HepG2 (cell line): Measurements from ENCODE around the gene CAPN10.

Source experiments
- DMTF1 ChIP-seq: sonication (generic); formaldehyde crosslinking; IDR thresholded peaks from 2 replicates; pipeline ENCODE4 v1.4.0; 2020; ENCODE audit warnings: mild to moderate bottlenecking, missing genetic modification reagents
- E2F5 ChIP-seq: sonication (generic); formaldehyde crosslinking; conservative IDR thresholded peaks from 2 replicates; pipeline ENCODE4 v1.4.0; 2020; ENCODE audit warnings: missing genetic modification reagents
- HMGXB4 ChIP-seq, 2 experiments: sonication (generic) in 1 of 2; formaldehyde crosslinking in 1 of 2; IDR thresholded peaks; 2 replicates each; pipeline versions ENCODE4 v1.4.0 to v1.6.1; 2018 to 2020; ENCODE audit warnings: missing genetic modification reagents in 2 of 2, borderline replicate concordance in 1 of 2, low read depth in 1 of 2, mild to moderate bottlenecking in 1 of 2, missing biosample characterization in 1 of 2
- MAZ ChIP-seq, 2 experiments: sonication (generic) in 1 of 2; formaldehyde crosslinking in 1 of 2; IDR thresholded peaks; 2 replicates each; pipeline versions ENCODE4 v1.5.0 to v1.6.1; 2012 to 2020; ENCODE audit warnings: low read depth in 2 of 2, mild to moderate bottlenecking in 2 of 2, borderline replicate concordance in 1 of 2, improper control_type of control experiment in 1 of 2, low read length in 1 of 2, missing genetic modification reagents in 1 of 2, moderate library complexity in 1 of 2
- NFE2L1 ChIP-seq: sonication (generic); formaldehyde crosslinking; IDR thresholded peaks from 2 replicates; pipeline ENCODE4 v1.4.0; 2020; ENCODE audit warnings: missing genetic modification reagents, mild to moderate bottlenecking, borderline replicate concordance
- POLR2AphosphoS5 ChIP-seq: IDR thresholded peaks from 2 replicates; pipeline ENCODE4 v1.6.1; 2012; ENCODE audit warnings: low read depth, low read length
- RFX5 ChIP-seq: IDR thresholded peaks from 2 replicates; pipeline ENCODE4 v1.6.1; 2011; ENCODE audit warnings: low read depth, low read length, improper control_type of control experiment
- SOX6 ChIP-seq, 2 experiments: fragments of 450-650 bp in 1 of 2; sonication (generic) in 1 of 2; formaldehyde crosslinking in 1 of 2; IDR thresholded peaks; 2 replicates each; pipeline versions ENCODE4 v1.4.0 to v1.6.1; 2017 to 2020; ENCODE audit warnings: antibody characterized with exemption in 1 of 2, mild to moderate bottlenecking in 1 of 2, missing genetic modification reagents in 1 of 2
- THYN1 ChIP-seq: sonication (generic); formaldehyde crosslinking; IDR thresholded peaks from 2 replicates; pipeline ENCODE4 v1.8.1; 2023; ENCODE audit warnings: low read depth, mild to moderate bottlenecking, moderate library complexity, missing genetic modification reagents, borderline replicate concordance
- ZKSCAN1 ChIP-seq: fragments of 150-350 bp; IDR thresholded peaks from 2 replicates; pipeline ENCODE4 v1.6.1; 2014; ENCODE audit warnings: low read length
- ZNF3 ChIP-seq: IDR thresholded peaks from 2 replicates; pipeline ENCODE4 v1.7.0; 2017; ENCODE audit warnings: inconsistent platforms
- TF ChIP-seq, protein P1 (sequence below): sonication (generic); formaldehyde crosslinking; IDR thresholded peaks from 2 replicates; pipeline ENCODE4 v1.4.0; 2020; ENCODE audit warnings: missing genetic modification reagents
- TF ChIP-seq, protein P2 (sequence below): sonication (generic); formaldehyde crosslinking; IDR thresholded peaks from 2 replicates; pipeline ENCODE4 v1.5.1; 2020; ENCODE audit warnings: mild to moderate bottlenecking, missing genetic modification reagents, moderate library complexity

- TF ChIP-seq, protein P1, sequence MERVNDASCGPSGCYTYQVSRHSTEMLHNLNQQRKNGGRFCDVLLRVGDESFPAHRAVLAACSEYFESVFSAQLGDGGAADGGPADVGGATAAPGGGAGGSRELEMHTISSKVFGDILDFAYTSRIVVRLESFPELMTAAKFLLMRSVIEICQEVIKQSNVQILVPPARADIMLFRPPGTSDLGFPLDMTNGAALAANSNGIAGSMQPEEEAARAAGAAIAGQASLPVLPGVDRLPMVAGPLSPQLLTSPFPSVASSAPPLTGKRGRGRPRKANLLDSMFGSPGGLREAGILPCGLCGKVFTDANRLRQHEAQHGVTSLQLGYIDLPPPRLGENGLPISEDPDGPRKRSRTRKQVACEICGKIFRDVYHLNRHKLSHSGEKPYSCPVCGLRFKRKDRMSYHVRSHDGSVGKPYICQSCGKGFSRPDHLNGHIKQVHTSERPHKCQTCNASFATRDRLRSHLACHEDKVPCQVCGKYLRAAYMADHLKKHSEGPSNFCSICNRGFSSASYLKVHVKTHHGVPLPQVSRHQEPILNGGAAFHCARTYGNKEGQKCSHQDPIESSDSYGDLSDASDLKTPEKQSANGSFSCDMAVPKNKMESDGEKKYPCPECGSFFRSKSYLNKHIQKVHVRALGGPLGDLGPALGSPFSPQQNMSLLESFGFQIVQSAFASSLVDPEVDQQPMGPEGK (CRISPR knock-in tag), result no peak
- TF ChIP-seq HMGXB4 (CRISPR knock-in tag; IDR thresholded peaks at IDR 0.05; ENCODE audit: borderline replicate concordance in 1 of 2, low read depth in 1 of 2) (no peak), ZNF3 (CRISPR knock-in tag) (no peak), SOX6 (IDR thresholded peaks at IDR 0.05) (no peak), SOX6 (CRISPR knock-in tag; IDR thresholded peaks at IDR 0.05) (no peak), DMTF1 (CRISPR knock-in tag) (no peak), E2F5 (CRISPR knock-in tag) (no peak), MAZ (IDR thresholded peaks at IDR 0.05; ENCODE audit: borderline replicate concordance, low read depth, low read length) (no peak), MAZ (CRISPR knock-in tag; IDR thresholded peaks at IDR 0.05; ENCODE audit: low read depth) (no peak), THYN1 (CRISPR knock-in tag) (no peak), NFE2L1 (CRISPR knock-in tag) (no peak), POLR2AphosphoS5 (no peak), RFX5 (no peak), ZKSCAN1 (no peak)
- TF ChIP-seq, protein P2, sequence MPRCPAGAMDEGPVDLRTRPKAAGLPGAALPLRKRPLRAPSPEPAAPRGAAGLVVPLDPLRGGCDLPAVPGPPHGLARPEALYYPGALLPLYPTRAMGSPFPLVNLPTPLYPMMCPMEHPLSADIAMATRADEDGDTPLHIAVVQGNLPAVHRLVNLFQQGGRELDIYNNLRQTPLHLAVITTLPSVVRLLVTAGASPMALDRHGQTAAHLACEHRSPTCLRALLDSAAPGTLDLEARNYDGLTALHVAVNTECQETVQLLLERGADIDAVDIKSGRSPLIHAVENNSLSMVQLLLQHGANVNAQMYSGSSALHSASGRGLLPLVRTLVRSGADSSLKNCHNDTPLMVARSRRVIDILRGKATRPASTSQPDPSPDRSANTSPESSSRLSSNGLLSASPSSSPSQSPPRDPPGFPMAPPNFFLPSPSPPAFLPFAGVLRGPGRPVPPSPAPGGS (CRISPR knock-in tag), result no peak
These were observed 35.2 kb upstream of the CAPN10 start for GRCh38 chr2:240551288-240551687.
